NCI-H1417 treated with DMSO at 0.1 percent for 48 hours (cell line): ENCODE results near the gene PICALM.
A peak's percentile ranks its signal among the peaks of the same experiment; 100 is the strongest.

Experiments used
- DNase-seq: peaks from one replicate; lab custom pipeline; 2025; lab: John Stamatoyannopoulos, UW

The PICALM gene

DNA sequence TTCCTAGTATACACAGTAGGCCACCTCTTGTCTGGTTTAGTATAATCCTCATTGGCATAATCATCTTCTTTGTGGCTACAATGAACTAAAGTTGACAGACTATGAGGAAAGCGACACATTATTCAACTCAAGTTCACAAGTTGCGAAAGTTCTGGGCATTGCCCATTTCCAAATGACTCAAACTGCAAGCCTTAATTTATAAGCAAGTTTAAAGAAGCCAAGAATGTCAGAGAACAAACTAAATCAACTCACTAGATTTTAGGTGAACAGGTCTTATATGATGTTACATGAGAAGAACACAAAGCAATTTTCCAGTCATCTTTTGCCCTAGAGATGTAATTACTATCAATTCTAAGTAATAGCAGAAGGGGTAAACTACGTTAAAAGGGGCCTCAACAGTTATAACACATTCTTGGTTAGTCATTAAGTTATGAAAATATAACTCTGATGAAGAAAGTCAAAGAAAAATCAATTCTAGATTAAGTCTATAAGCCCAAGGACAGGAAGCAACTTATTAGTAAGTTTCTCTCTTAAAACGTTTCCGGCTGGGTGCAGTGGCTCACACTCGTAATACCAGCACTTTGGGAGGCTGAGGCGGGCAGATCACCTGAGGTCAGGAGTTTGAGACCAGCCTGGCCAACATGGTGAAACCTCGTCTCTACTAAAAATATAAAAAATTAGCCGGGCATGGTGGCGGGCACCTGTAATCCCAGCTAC is 21.5 kb downstream of the PICALM start:
- no peak for DNase-seq

DNA sequence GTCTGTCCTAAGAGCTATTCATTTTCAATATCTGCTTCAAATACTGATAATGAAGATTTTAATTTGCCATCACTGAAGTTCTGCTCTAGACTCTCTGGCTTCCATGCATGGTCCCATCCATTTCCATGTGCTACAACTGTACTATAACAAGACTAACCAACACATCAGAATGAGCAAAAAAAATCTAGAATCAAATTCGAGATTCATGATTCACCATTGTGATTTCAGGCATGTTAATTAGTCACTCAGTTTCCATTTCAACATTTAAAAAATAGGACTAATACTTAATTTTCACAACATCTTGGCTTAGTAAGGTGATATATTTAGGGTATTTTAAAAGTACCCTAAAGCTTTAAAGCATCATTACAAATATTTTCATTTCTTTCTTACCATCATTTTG is 22.8 kb downstream of the PICALM start:
- no peak for DNase-seq

DNA sequence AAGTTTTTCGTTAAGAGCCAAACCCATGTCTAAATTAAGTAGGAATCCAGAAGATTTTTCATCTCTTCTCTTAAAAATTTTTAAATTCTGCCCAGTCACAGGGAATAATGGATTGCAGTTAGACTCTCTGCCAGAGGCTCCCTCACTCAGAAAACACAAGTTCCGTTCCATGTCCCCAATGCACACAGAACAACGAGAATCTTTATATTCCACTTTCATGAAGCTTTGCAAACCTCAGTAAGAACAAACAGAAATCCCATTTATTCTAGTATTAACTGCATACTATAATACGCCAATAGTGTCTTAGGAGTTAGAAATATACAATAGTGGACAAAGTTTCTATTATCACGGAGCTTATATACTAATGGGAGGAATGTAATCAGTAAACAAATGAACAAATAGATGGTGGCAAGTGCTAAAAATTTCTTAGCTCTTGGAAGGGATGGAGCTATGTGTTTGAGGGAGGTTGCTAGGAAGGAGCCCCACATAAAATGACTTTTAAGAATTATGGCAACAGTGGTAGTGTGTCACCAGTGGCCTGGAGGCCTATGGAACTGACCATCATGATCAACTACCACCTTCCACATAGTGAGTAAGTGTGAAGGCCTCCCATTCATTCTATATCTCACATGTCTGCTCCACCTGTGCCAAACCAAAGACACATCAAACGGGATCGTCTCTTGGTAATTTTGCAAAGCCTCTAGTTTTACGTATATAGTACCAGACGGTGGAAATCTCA is 24.9 kb downstream of the PICALM start:
- no peak for DNase-seq

DNA sequence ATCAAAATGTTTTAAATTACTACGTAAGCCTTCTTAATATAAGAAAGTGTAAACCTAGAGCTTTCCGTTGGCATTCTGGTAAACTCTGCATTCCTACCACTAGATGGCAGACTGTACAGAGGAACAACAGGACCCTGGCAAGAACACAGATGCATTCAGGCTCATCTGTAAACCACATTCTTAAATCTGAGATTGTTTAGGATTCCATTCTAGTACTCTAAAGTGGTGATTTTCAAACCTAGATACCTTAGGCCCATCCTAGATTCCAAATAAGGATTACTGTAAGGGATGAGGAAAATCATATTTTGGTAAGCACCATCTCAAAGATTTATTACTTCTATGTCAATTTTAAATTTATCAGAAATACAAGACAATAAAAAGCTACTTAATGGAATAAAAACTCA is 26.9 kb downstream of the PICALM start:
- no peak for DNase-seq

DNA sequence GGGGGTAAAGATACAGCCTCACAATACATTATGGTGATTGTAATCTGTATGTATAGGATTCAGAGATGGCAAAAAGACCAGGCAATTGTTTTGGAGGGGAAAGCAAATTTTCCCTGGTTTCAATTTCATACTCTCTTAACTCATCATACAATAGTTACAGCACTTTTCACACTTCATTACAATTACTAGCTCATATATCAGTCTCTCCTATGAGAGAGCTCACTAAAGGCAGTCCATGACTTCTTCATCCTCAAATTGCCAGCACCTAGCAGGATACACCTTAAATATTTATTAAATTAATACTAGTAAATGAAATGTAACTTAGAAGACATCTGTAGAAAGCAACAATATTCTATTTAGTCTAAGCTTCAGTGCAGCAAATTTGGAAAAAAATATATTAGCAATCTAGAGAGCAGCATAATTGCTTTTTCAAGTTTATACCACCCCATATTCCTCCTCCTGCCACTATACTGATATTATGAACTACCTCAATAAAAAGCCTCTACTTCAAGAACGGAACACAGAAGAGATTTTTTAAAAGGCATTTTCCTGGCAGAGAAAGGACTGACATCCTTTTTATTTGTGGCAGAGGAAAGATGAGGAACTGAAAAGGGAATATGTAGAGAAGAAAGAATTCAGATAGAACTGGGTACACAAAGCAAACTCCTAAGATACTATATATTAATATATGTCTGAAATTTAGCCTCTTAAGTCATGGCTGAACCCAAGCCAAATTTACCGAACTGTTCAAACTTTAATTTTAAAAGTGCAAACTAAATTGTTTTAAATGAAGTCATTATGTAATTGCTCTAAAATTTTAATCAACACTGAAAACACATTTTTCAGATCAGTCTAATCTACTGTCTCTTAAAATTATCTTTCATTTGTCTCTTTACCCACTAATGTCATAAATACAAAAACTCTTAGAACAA is 27.7 kb downstream of the PICALM start:
- no peak for DNase-seq

- DNase-seq, result no peak
Observed at GRCh38 chr11:86039094-86039493, 29.8 kb downstream of the PICALM start.

DNA sequence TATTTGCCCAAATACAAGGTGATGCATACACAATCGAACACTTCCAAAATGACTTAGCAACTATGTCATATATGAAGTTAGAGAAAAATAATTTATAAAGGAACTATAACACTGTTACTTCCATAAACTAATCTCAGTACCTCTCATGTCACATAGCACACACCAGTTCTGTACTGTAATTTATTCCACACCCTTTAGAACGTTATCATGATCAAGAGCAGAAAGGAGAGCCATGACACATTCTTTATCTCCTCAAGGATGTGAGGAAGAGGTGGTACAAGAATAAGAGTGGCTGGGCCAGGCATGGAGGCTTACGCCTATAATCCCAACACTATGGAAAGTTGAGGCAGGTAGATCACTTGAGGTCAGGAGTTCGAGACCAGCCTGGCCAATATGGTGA is 31.1 kb downstream of the PICALM start:
- DNase-seq, result no peak

DNA sequence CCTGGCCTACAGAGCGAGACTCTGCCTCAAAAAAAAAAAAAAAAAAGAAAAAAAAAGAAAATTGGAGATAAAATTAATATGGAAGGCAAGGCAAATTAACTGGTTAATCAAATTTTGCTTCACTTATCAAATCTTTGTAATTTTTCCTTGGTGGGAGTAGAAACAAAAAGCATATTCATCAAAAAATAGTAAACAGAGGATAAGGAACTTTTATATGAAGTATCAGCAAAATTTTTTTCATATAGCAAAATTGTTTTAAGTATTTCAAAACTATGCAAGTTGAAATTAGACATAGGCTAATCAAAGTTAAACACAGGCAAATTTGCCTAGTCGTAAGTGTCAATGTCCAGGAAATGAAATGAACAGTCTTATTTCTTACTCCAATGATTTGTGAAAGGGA is 33.0 kb downstream of the PICALM start:
- no peak for DNase-seq

DNA sequence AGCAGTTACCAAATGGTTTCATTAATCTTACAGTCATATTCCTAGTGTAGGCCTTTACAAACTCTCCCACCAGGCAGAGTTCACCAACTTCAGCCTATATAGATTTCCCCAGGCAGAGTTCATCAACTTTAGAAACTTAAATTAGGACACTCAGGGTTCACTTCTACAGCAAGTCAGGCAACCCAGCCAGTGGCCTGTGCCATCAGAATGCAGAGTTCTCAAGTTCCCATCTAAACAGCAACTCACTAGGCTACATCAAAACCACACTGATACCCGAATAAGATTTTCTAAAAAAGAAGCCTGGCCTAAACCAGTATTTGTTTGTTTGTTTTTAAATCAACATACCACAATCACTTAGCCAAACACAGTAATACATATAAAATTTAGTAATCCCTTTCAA is 33.7 kb downstream of the PICALM start:
- DNase-seq, result no peak

DNA sequence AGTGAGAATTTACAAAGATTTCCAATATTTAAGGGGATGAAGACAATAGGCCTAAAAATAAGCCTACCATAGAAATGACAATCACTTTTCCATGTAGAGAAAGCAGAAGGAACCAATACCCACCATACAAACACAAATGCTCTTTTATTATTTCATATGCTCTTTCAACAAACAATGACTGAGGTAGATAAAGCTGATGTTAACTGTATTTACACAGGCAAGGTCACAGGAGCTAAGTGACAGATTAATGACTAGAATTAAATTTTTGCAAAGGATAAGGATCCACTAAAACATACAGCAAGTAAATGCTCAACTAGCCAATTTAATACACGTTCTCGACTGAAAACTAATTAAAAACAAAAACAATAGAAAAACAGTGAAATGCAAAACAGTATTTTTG is 34.2 kb downstream of the PICALM start:
- peak; percentile 49 for DNase-seq

- no peak for DNase-seq
Observed at GRCh38 chr11:86021377-86021776, 47.5 kb downstream of the PICALM start.

- DNase-seq, result no peak
Observed at GRCh38 chr11:86018249-86018648, 50.6 kb downstream of the PICALM start.

DNA sequence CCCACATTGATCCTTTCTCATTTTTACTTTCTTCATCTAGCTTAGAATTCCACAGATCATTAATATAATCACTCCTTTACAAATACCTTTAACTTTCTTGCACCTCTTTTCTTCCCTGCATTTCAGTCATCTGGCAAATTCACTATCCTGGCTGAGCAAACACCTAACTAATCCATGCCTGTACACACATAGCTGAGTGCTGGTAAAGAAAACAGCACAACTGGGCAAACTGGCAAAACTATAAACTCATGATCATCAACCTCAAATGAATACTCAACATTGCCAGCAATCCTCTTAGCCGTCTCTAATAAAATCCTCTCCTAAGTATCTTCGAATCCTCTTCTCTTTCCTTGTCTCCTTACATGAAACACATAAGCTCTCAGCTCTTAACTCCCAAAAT is 52.4 kb downstream of the PICALM start:
- DNase-seq, result no peak

DNA sequence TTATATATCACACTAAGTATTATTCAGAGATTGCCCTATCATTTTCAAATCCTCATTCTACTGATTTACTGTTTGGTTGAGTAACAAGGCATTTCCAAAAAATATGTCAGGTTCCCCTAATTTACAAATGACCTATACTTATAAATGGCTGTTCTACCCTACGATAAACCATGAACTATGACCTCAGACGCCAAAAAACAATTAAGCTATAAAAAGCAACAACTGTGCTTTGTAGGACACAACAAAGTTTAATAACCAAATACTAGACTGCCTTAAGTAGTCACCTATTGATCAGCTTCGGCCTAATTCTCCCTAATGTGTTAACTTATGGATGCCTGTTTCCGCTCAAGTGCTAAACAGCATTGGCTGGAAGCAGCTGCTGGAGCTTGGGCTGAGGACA is 53.2 kb downstream of the PICALM start:
- DNase-seq, result no peak

GRCh38 chr11:86014221-86014620 is 54.7 kb downstream of the PICALM start:
- DNase-seq, result no peak

- DNase-seq, result no peak
Observed at GRCh38 chr11:86013713-86014112, 55.2 kb downstream of the PICALM start.

GRCh38 chr11:86011175-86011574 is 57.7 kb downstream of the PICALM start:
- no peak for DNase-seq

DNA sequence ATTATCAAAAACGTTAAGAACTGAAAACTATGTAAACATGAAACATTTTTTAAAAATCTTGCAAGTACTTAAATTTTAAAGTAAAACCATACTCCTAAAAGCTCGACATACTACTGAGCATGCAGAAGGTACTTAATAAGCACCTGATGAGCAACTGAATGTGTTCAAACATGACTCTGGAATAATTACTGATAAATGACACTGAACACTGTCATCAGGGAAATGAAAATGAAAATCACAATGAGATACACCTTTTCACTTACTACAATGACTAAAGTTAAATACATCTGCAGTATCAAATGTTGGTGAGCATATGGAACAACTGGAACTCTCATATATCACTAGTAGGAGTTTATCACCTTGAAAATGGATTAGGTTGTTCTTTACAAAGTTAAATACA is 65.2 kb downstream of the PICALM start:
- no peak for DNase-seq

GRCh38 chr11:86002431-86002830 is 66.5 kb downstream of the PICALM start:
- no peak for DNase-seq

DNA sequence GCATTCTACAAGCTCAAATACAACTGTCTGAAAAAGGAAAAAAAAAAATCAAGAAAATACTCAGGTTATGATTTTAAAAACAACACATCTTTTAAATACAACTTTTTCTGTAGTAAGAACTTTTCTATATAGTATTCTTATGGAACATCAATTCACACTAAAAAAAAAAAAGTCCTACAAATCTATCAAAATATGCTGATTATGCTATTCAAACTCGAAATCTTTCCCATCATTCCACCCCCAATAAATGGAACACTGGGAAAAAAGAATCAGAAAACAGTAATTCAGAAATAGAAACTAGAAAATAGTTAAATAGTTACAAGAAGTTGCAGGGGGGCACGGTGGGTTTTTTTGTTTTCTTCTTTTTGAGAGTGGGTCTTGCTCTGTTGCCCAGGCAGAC is 77.4 kb downstream of the PICALM start:
- DNase-seq, result no peak

DNA sequence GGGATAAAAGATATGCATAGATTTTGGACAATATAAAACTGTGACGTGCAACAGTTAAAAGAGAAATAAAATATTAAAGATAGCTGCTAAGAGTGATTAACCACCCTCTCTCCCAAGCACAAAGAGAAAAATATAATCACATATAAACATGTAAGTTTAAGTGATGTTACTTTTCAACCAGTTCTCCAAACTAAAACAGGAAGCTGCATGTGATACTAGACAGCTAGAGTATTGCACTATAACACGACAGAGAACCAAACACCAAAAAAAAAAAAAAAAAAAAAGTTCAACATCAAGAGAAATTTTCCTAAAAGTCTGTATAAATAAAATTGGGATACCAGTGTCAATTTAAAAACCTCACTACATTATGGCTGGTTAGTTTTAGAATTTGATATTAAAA is 79.1 kb downstream of the PICALM start:
- DNase-seq, result no peak

GRCh38 chr11:85988780-85989179 is 80.1 kb downstream of the PICALM start:
- no peak for DNase-seq

DNA sequence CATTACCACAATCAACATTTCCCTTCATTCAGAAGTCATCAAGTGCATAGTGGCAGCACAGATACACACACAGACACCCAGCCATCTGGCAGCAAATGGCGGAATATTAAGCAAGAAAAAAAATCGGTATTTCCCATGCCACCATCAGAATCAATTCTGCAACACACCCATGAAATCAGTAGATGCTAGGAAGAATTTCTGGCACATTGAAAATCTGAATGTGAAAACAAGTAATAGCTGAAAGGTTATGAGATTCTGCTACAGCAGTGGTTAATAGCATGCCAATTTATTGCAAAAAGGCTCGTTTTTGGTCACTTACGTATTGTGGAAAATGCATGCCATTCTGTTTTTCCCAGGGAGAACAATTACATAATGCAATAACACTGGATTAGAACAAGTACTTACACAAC is 91.1 kb downstream of the PICALM start:
- DNase-seq, result no peak
